Esophagus squamous epithelium (tissue), 5 donors: Measurements from ENCODE around the gene LRP1B. TPM values are rescaled to one million over a fixed set of nuclear protein-coding genes. Genes with fewer than 3 reads are reported as not detected.

Experiments used
- DNase-seq: peaks from one replicate; lab custom pipeline; 2025; lab: John Stamatoyannopoulos, UW
- H3K27ac ChIP-seq, 4 donors: fragments of 200-600 bp; sonication (generic); one replicate each; pipeline ENCODE4 v1.5.1; 2016 to 2019; ENCODE audit warnings: mild to moderate bottlenecking in 1 of 4
- H3K27me3 ChIP-seq, 4 donors: fragments of 200-600 bp; sonication (generic); 1 replicate in 3 of 4; 2 replicates in 1 of 4; pipeline versions ENCODE4 v1.5.1 to v1.6.0; 2017 to 2021; ENCODE audit warnings: antibody characterized with exemption in 1 of 4
- H3K36me3 ChIP-seq, 3 donors: fragments of 200-600 bp; sonication (generic); one replicate each; pipeline ENCODE4 v1.5.1; 2016 to 2019
- H3K4me1 ChIP-seq, 3 donors: fragments of 200-600 bp; sonication (generic); one replicate each; pipeline ENCODE4 v1.5.1; 2017 to 2019
- H3K4me3 ChIP-seq, 4 donors: fragments of 200-600 bp; sonication (generic); 1 replicate in 3 of 4; 2 replicates in 1 of 4; pipeline ENCODE4 v1.5.1; 2016 to 2019; ENCODE audit warnings: mild to moderate bottlenecking in 2 of 4, moderate library complexity in 1 of 4
- H3K9me3 ChIP-seq, 3 donors: fragments of 200-600 bp; sonication (generic); one replicate each; pipeline ENCODE4 v1.5.1; 2016 to 2019
- POLR2A ChIP-seq, 4 donors: fragments of 450-650 bp; IDR thresholded peaks; one replicate each; pipeline ENCODE4 v1.6.1; 2017; ENCODE audit warnings: antibody characterized with exemption in 4 of 4, mild to moderate bottlenecking in 4 of 4, moderate library complexity in 3 of 4
- WGBS, 2 donors: methylation state at CpG; one replicate each; pipeline ENCODE4 v1.1.5; 2018; 5-methylcytosine and 5-hydroxymethylcytosine counted together
- intact Hi-C: fragments of 100-400 bp; cut with DNase I; formaldehyde crosslinking; loops from one replicate; pipeline ENCODE4 v1.15.0; 2022
- total RNA-seq, 4 donors: library from RNA; depleted of rRNA; stranded (reverse); fragments of >200 nt; gene quantifications; one replicate each; pipeline ENCODE4 v1.1.0, GENCODE V29; 2016
- TF ChIP-seq, protein P1 (sequence below), 6 experiments: fragments of 450-650 bp in 4 of 6; fragments of 200-600 bp in 2 of 6; sonication (generic) in 2 of 6; IDR thresholded peaks; one replicate each; pipeline ENCODE4 v1.5.1; 2016 to 2019; ENCODE audit warnings: antibody characterized with exemption in 6 of 6, mild to moderate bottlenecking in 4 of 6, moderate library complexity in 4 of 6
- donor health status: DM: yes; HTN: yes; CAD: no.

LRP1B gene
- total RNA-seq, 4 donors from 2014 or later: 0.04 to 1.1 (median 0.23) TPM

DNA sequence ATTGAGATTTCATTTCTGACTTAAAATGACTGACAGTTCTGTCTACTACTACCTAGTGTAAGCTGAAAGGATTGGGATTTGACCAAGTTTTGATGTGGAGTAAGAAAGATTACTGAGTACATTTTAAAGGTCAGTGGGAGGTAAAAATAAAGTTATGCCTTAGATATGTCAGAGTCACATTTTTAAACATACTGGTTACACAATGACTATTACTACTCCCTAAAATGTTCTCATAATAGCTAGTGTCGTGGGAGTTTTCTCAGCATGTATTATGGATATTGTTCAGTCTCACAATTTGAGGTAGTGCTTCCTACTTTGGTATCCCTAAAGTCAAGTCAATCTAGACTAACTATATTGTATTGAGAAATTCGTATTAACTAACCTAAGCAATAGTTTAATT is 1092.5 kb downstream of the LRP1B start:
- intact Hi-C loops: no loop called here
- TF ChIP-seq, protein P1, sequence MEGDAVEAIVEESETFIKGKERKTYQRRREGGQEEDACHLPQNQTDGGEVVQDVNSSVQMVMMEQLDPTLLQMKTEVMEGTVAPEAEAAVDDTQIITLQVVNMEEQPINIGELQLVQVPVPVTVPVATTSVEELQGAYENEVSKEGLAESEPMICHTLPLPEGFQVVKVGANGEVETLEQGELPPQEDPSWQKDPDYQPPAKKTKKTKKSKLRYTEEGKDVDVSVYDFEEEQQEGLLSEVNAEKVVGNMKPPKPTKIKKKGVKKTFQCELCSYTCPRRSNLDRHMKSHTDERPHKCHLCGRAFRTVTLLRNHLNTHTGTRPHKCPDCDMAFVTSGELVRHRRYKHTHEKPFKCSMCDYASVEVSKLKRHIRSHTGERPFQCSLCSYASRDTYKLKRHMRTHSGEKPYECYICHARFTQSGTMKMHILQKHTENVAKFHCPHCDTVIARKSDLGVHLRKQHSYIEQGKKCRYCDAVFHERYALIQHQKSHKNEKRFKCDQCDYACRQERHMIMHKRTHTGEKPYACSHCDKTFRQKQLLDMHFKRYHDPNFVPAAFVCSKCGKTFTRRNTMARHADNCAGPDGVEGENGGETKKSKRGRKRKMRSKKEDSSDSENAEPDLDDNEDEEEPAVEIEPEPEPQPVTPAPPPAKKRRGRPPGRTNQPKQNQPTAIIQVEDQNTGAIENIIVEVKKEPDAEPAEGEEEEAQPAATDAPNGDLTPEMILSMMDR (IDR thresholded peaks at IDR 0.05): no peak
- TF ChIP-seq POLR2A (IDR thresholded peaks at IDR 0.05): no peak
- no peaks in the 10 kb centered on the region for H3K27me3 ChIP-seq
- H3K4me3 ChIP-seq: no peak overlapping the region
- no peaks in the 10 kb centered on the region for H3K36me3 ChIP-seq
- no peaks in the 10 kb centered on the region for H3K4me1 ChIP-seq
- H3K27ac ChIP-seq: no peak overlapping the region
- no peaks in the 10 kb centered on the region for H3K9me3 ChIP-seq
- WGBS, 2 donors: 51 to 56% methylated on average over 2 of the region's 2 CpGs
- no peak for DNase-seq

DNA sequence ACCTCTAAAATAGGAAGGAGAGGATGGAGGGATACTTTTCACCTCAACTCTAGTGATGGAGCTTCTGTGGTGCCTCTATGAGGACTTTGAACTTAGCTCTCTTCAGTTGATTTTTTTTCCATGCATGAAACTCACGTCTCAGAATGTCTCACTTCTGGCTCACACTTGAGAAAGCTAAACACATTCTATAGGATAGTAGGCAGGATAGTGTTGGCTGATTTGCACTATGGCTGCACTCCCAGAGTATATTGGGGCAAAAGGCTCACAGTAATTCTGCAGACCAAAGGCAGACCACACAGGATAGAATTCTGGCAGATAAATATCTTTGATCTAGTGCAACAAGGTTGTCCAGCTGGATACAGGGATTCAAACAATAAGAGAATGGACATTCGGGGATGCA is 1093.5 kb downstream of the LRP1B start:
- WGBS, 2 donors: 50 to 53% methylated on average over 2 of the region's 2 CpGs
- Histone ChIP-seq H3K36me3 (no peaks in the 10 kb centered on the region), H3K27ac (no peak overlapping the region), H3K4me3 (no peak overlapping the region), H3K9me3 (no peaks in the 10 kb centered on the region), H3K27me3 (no peaks in the 10 kb centered on the region), H3K4me1 (no peaks in the 10 kb centered on the region)
- TF ChIP-seq, protein P1 (IDR thresholded peaks at IDR 0.05): no peak
- no peak for TF ChIP-seq POLR2A (IDR thresholded peaks at IDR 0.05)
- intact Hi-C loops: no loop called here
- no peak for DNase-seq

DNA sequence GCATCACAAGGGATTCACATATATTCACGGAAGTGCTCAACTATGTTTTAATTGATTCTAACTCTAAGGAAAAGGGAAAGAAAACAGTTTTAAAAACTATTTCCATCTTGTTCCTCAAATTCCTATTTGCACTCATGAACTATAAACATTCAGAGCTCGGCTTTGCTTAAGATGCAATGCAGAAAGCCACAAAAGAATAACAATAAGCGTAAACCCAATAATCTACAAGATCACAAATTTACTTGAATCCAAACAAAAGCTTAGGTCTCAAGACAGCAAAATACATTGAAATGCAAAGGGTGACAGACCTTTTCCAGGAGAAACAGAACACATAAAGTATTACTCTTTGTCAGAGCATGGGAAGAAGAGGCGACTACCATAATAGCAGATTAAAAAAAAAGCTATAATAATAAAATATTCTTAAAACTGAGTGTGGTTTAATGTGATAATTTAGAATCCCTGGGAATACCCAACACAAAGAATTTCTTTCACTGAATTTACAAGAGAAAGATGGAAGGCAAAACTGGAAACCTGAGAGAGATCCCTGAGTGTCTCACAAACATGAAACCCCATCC is 1094.9 kb downstream of the LRP1B start:
- no peak for TF ChIP-seq POLR2A (IDR thresholded peaks at IDR 0.05)
- TF ChIP-seq, protein P1 (IDR thresholded peaks at IDR 0.05): no peak
- no peak for DNase-seq
- no peak overlapping the region for H3K27ac ChIP-seq
- 53 to 67% methylated on average over 4 of the region's 4 CpGs for WGBS, 2 donors
- no peaks in the 10 kb centered on the region for H3K9me3 ChIP-seq
- H3K27me3 ChIP-seq: no peaks in the 10 kb centered on the region
- H3K4me3 ChIP-seq: no peak overlapping the region
- H3K36me3 ChIP-seq: no peaks in the 10 kb centered on the region
- H3K4me1 ChIP-seq: no peaks in the 10 kb centered on the region
- intact Hi-C loops: no loop called here

DNA sequence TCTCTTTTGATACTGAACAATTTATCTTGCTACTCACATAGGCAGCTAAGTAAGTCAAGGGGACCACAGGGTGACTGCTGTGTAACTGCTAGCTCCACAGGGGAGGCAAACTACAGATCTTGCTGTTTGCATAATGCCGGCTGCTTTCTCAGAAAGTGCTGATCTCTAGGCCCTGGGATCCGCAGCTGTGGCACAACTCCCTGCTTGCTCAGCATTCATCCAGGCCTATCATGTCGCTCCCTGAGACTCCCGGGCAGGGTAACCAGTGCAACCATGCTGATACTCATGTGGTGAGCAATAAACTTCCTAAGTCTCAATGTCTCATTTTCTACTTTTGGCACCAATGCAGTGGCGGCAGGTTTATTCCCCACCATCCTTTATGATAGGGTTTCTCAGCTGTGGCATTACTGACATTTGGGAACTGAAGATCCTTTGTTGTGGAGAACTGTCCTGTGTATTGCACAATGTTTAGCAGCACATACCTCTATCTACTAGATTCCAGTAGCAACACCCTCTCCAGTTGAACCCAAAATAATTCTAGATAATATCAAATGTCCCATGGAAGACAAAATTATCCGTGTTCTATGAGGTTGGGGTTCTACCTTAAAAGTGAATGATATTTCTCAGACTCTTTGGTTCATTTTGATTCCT is 1101.3 kb downstream of the LRP1B start:
- 85 to 94% methylated on average over 5 to 6 of the region's 6 CpGs for WGBS, 2 donors
- Histone ChIP-seq H3K27ac (no peak overlapping the region), H3K27me3 (no peaks in the 10 kb centered on the region), H3K36me3 (no peaks in the 10 kb centered on the region), H3K4me1 (no peaks in the 10 kb centered on the region), H3K4me3 (no peak overlapping the region), H3K9me3 (no peaks in the 10 kb centered on the region)
- DNase-seq: no peak
- TF ChIP-seq, protein P1 (IDR thresholded peaks at IDR 0.05): no peak
- TF ChIP-seq POLR2A (IDR thresholded peaks at IDR 0.05): no peak
- intact Hi-C loops: no loop called here

DNA sequence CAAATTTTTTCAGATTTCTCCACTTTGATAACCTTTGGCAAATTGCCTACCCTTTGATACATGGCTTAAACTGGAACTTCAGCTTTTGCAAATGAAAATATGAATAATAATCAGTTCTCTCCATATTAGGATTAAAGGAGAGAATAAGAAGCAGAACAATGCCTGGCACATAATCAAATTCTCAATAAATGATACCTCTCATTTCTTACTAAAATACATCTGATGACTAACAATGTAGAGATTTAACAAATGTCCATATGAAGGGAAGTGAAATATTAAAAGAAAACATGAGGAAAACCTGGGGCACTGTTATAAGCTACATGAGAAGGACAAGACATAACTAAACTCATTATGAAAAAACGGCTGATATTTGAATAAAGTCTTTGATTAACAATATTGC is 1103.6 kb downstream of the LRP1B start:
- Histone ChIP-seq H3K4me1 (no peaks in the 10 kb centered on the region), H3K36me3 (no peaks in the 10 kb centered on the region), H3K9me3 (no peaks in the 10 kb centered on the region), H3K4me3 (no peak overlapping the region), H3K27me3 (no peaks in the 10 kb centered on the region), H3K27ac (no peak overlapping the region)
- TF ChIP-seq, protein P1 (IDR thresholded peaks at IDR 0.05): no peak
- TF ChIP-seq POLR2A (IDR thresholded peaks at IDR 0.05): no peak
- DNase-seq: no peak
- intact Hi-C loops: no loop called here
- WGBS, 2 donors: 70 to 80% methylated on average over 1 of the region's 1 CpG
